Activated T-helper 2 cell treated with anti-CD3 and anti-CD28 coated beads, Interferon-gamma antibody, Interleukin-2, Interleukin-4, amounts not matched to agents 10 μg/mL and 5 μg/mL and 100 μg/mL, durations not matched to agents 14 hours and 24 hours and 36 hours (primary cell): ENCODE data around the gene UNC5A. TPM values are rescaled to one million over a fixed set of nuclear protein-coding genes. Genes with fewer than 3 reads are reported as not detected.
A peak's percentile ranks its signal among the peaks of the same experiment; 100 is the strongest.

Source experiments
- DNase-seq: peaks from one replicate; pipeline ENCODE4 v3.0.0; 2021; ENCODE audit warnings: low spot score
- H3K27ac Mint-ChIP-seq: one replicate; pipeline ENCODE4 v1.8.0; 2021; ENCODE audit warnings: mixed read lengths
- H3K27me3 Mint-ChIP-seq: one replicate; pipeline ENCODE4 v1.8.0; 2021; ENCODE audit warnings: low read depth, mixed read lengths
- H3K36me3 Mint-ChIP-seq: one replicate; pipeline ENCODE4 v1.8.0; 2021; ENCODE audit warnings: low read depth, mixed read lengths
- H3K4me1 Mint-ChIP-seq: one replicate; pipeline ENCODE4 v1.8.0; 2021; ENCODE audit warnings: low read depth, mixed read lengths
- H3K4me3 Mint-ChIP-seq: one replicate; pipeline ENCODE4 v1.8.0; 2021; ENCODE audit warnings: low read depth, mild to moderate bottlenecking, moderate library complexity, mixed read lengths
- H3K9me3 Mint-ChIP-seq: one replicate; pipeline ENCODE4 v1.8.0; 2021; ENCODE audit warnings: mixed read lengths
- intact Hi-C: fragments of 100-400 bp; cut with micrococcal nuclease; formaldehyde crosslinking; loops from one replicate; pipeline ENCODE4 v1.15.1; 2023
- total RNA-seq: library from RNA; stranded (reverse); gene quantifications from 2 replicates; pipeline ENCODE4 v1.2.3, GENCODE V29; 2022

Gene UNC5A
- total RNA-seq, 1 donor from 2014 or later = not detected

DNA sequence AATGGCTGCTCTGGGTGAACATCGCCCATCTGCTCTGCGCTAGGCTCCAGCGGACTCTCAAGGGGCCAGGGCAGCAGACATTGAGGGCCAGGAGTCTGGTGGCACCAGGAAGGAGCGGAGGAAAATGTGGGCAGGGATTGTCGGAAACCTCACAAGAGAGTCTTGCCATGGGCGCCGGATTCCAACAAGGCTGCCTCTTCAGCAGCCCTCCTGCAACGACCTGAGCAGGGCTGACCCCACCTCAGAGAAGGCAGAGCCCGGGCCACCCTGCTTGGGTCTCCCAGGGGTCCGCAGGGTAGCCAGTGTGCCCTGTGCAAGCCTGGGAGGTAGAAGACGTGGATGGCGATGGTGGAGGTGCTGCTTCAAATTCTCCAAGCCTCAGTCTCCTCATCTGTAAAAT, 11.4 kb upstream of the UNC5A start:
- Mint-ChIP-seq H3K27me3 (peaks cover 12% of the 10 kb centered on the region), H3K4me1 (no peaks in the 10 kb centered on the region), H3K4me3 (no peak overlapping the region), H3K36me3 (no peaks in the 10 kb centered on the region), H3K27ac (no peak overlapping the region), H3K9me3 (no peaks in the 10 kb centered on the region)
- intact Hi-C loops = no loop called here
- DNase-seq = no peak

GRCh38 chr5:176799488-176799887, 10.9 kb upstream of the UNC5A start:
- peaks cover 15% of the 10 kb centered on the region for H3K27me3 Mint-ChIP-seq
- H3K4me3 Mint-ChIP-seq = no peak overlapping the region
- no peaks in the 10 kb centered on the region for H3K4me1 Mint-ChIP-seq
- no peak for DNase-seq
- no peak overlapping the region for H3K27ac Mint-ChIP-seq
- no peaks in the 10 kb centered on the region for H3K36me3 Mint-ChIP-seq
- no peaks in the 10 kb centered on the region for H3K9me3 Mint-ChIP-seq
- intact Hi-C loops = no loop called here

GRCh38 chr5:176800024-176800423, 10.3 kb upstream of the UNC5A start:
- no peaks in the 10 kb centered on the region for H3K9me3 Mint-ChIP-seq
- H3K4me1 Mint-ChIP-seq = no peaks in the 10 kb centered on the region
- no peak for DNase-seq
- peaks cover 13% of the 10 kb centered on the region for H3K27me3 Mint-ChIP-seq
- intact Hi-C loops = no loop called here
- H3K36me3 Mint-ChIP-seq = no peaks in the 10 kb centered on the region
- no peak overlapping the region for H3K27ac Mint-ChIP-seq
- no peak overlapping the region for H3K4me3 Mint-ChIP-seq

DNA sequence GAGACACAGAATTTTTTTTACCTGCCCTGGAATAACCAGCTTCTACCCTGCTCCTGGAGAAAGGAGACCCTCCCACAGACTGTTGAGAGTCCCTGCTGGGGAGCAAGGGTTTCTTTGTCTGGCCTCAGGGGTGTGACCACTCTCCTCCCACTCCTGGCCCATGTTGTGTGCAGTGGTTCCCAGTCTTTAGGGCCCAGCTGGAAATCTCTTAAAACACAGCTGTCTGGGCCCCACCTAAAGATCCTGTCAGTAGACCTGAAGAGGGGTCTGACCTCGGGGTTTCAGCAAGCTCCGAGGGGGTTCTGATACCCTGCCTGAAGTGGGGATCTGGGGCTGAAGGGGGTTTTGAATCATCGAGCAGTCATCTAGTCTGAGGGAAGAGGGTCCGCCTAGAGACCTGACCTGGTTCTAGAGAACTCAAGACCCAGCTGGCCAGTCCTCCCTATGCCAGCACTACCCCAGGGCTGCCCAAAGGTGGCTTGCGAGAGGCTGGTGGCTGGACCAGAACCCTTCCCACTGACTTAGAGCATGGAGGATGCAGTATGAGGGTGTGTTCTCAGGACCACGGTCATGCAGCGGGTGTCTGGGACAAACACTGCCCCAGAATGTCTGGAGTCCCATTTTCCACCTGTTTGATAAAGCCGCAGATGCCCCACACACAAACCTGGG, 8.1 kb upstream of the UNC5A start:
- no peak for DNase-seq
- Mint-ChIP-seq H3K9me3 (no peaks in the 10 kb centered on the region), H3K36me3 (no peaks in the 10 kb centered on the region), H3K27ac (no peak overlapping the region), H3K27me3 (peaks cover 9% of the 10 kb centered on the region), H3K4me1 (no peaks in the 10 kb centered on the region), H3K4me3 (no peak overlapping the region)
- intact Hi-C loops = no loop called here

- Mint-ChIP-seq H3K36me3 (no peaks in the 10 kb centered on the region), H3K4me1 (no peaks in the 10 kb centered on the region), H3K9me3 (no peaks in the 10 kb centered on the region), H3K27me3 (peaks cover 18% of the 10 kb centered on the region), H3K27ac (no peak overlapping the region), H3K4me3 (no peak overlapping the region)
- no peak for DNase-seq
- intact Hi-C loops = no loop called here
These were observed 7.1 kb upstream of the UNC5A start for GRCh38 chr5:176803068-176803942.

GRCh38 chr5:176803943-176804498, 6.3 kb upstream of the UNC5A start:
- H3K9me3 Mint-ChIP-seq = no peaks in the 10 kb centered on the region
- no peak for DNase-seq
- no peaks in the 10 kb centered on the region for H3K4me1 Mint-ChIP-seq
- intact Hi-C loops = no loop called here
- peaks cover 24% of the 10 kb centered on the region for H3K27me3 Mint-ChIP-seq
- no peaks in the 10 kb centered on the region for H3K36me3 Mint-ChIP-seq
- H3K4me3 Mint-ChIP-seq = no peak overlapping the region
- no peak overlapping the region for H3K27ac Mint-ChIP-seq

DNA sequence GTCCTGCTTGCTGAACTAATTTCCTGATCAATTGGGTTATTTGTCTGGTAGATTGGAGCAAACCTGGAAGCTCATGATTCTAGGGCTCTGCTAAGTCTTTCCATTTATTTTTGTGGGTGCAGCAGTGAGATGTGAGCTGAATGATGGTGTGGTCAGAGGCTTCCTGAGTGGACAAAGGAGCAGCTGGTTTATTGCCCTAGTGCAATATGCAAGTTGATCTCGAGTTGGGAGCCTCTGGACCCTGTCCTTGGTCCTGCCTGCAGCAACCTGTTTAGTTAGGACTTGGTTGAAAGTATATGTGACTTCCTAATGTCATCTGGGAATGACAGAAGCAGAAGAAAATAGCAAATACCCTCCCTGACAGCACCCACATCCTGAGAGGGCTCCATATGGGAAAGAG, 4.2 kb upstream of the UNC5A start:
- intact Hi-C loops = no loop called here
- Mint-ChIP-seq H3K4me1 (peaks cover 4% of the 10 kb centered on the region), H3K27ac (no peak overlapping the region), H3K4me3 (no peak overlapping the region), H3K9me3 (no peaks in the 10 kb centered on the region), H3K36me3 (no peaks in the 10 kb centered on the region), H3K27me3 (peaks cover 33% of the 10 kb centered on the region)
- no peak for DNase-seq

DNA sequence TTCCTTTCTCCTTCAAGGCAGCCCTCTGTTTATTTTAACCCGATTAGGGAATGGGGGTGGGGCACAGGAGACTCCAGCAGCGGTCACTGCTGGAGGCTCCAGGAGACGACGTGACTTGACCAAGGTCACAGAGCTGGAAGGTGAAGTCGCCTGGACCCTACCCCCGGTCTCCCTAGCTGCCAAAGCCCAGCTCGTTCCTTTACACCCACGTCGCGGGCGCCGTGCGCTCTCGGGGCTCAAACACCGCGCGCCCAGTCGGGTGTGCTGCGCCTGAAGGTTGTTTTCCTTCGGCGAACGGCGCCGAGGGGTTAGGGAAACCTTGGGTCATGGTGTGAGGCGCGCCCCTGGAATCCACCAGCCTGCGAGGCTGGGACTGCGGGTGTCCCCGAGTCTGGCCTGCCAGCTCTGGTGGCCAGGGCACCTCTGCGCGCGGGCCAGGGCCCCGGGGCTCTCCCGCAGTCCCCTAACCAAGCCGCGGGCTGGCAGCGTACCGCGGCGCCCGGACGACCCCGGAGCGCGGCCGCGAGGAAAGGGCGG, 747 bp upstream of the UNC5A start:
- no peak overlapping the region for H3K27ac Mint-ChIP-seq
- DNase-seq = no peak
- intact Hi-C loops = loop anchor here (5.0 kb wide), 1 partner anchor 148 kb away; no protein-coding TSS in a partner anchor
- no peak overlapping the region for H3K4me3 Mint-ChIP-seq
- peaks cover 5% of the 10 kb centered on the region for H3K4me1 Mint-ChIP-seq
- H3K9me3 Mint-ChIP-seq = no peaks in the 10 kb centered on the region
- no peaks in the 10 kb centered on the region for H3K36me3 Mint-ChIP-seq
- H3K27me3 Mint-ChIP-seq = peaks cover 50% of the 10 kb centered on the region

GRCh38 chr5:176810687-176811501, 535 bp downstream of the UNC5A start:
- no peaks in the 10 kb centered on the region for H3K36me3 Mint-ChIP-seq
- peaks cover 5% of the 10 kb centered on the region for H3K4me1 Mint-ChIP-seq
- peaks cover 61% of the 10 kb centered on the region for H3K27me3 Mint-ChIP-seq
- no peak overlapping the region for H3K27ac Mint-ChIP-seq
- H3K9me3 Mint-ChIP-seq = no peaks in the 10 kb centered on the region
- H3K4me3 Mint-ChIP-seq = peak overlapping the region; percentile 74
- DNase-seq = no peak
- intact Hi-C loops = loop anchor here (5.0 kb wide), 1 partner anchor 146 kb away; no protein-coding TSS in a partner anchor

- intact Hi-C loops = loop anchor here (5.0 kb wide), 1 partner anchor 145 kb away; no protein-coding TSS in a partner anchor
- Mint-ChIP-seq H3K27me3 (peaks cover 64% of the 10 kb centered on the region), H3K9me3 (no peaks in the 10 kb centered on the region), H3K4me1 (peaks cover 5% of the 10 kb centered on the region), H3K27ac (no peak overlapping the region), H3K36me3 (no peaks in the 10 kb centered on the region), H3K4me3 (no peak overlapping the region)
- DNase-seq = no peak
These were observed 2.2 kb downstream of the UNC5A start for GRCh38 chr5:176812269-176813259.

DNA sequence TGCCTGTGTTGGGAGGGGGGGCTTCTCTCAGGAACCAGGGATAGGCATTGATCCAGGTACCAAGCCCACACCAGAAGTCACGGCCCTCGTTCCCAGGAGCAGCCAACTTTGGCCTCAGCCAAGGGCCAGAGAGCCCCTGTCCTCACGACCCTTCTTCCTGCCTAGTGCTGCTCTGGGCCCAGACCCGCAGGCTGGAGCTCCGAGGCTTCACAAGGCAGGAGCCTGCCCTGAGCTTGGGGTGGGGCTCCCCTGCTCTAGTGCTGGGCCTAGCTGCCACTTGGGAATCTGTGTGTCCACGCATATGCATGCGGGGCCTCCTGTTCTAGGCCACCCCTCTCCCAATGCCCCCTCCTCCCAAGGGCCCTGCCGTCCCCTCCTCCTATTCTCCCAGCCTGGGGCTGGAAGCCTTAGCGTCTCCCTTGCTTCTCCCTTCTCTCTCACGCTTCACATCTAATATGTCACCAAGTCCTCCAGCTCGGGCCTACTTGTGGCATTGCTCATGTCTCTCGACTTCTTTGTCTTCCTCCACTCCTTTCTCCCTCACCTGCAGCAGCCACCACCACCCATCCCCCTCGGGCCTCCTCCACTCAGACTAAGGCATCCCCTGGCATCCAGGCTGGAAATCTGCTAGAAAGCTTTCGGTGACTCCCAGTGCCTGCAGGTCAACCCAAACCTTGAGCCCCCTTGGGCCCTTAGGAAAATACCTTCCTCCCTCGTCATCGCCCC, 3.4 kb downstream of the UNC5A start:
- Mint-ChIP-seq H3K4me3 (no peak overlapping the region), H3K9me3 (no peaks in the 10 kb centered on the region), H3K4me1 (peaks cover 12% of the 10 kb centered on the region), H3K27me3 (peaks cover 61% of the 10 kb centered on the region), H3K27ac (no peak overlapping the region), H3K36me3 (no peaks in the 10 kb centered on the region)
- DNase-seq = no peak
- intact Hi-C loops = loop anchor here (5.0 kb wide), 1 partner anchor 144 kb away; no protein-coding TSS in a partner anchor
